GM12878 (cell line): ENCODE measurements around the gene NMRK1.

Source experiments
- EP300 ChIP-seq, 2 experiments: fragments of 150-350 bp in 1 of 2; IDR thresholded peaks; 2 replicates each; pipeline ENCODE4 v1.6.1; 2011 to 2012; ENCODE audit warnings: low read depth in 2 of 2, low read length in 2 of 2, borderline replicate concordance in 1 of 2, improper control_type of control experiment in 1 of 2, inconsistent platforms in 1 of 2; ENCODE audit not compliant: control insufficient read depth in 1 of 2
- EZH2 ChIP-seq: IDR thresholded peaks from 2 replicates; pipeline ENCODE4 v1.6.1; 2012; ENCODE audit warnings: low read depth, mild to moderate bottlenecking, control low read depth, inconsistent platforms, low read length, borderline replicate concordance; ENCODE audit not compliant: control insufficient read depth
- POLR2AphosphoS5 ChIP-seq: IDR thresholded peaks from 2 replicates; pipeline ENCODE4 v1.6.1; 2011; ENCODE audit warnings: mild to moderate bottlenecking, low read length, inconsistent platforms
- SMAD1 ChIP-seq: fragments of 450-650 bp; IDR thresholded peaks from 2 replicates; pipeline ENCODE4 v1.6.1; 2018; ENCODE audit warnings: mild to moderate bottlenecking, low read depth; ENCODE audit not compliant: partially characterized antibody
- SP1 ChIP-seq: IDR thresholded peaks from one replicate; pipeline ENCODE4 v1.6.1; 2011; ENCODE audit warnings: low read depth, low read length
- TAF1 ChIP-seq: IDR thresholded peaks from 2 replicates; pipeline ENCODE4 v1.6.1; 2011; ENCODE audit warnings: mild to moderate bottlenecking, low read depth, low read length, borderline replicate concordance
- TF ChIP-seq, protein P1 (sequence below), 3 experiments: IDR thresholded peaks in 2 of 3; conservative IDR thresholded peaks in 1 of 3; 2 replicates each; pipeline ENCODE4 v1.5.1; 2011; ENCODE audit warnings: low read depth in 3 of 3, low read length in 3 of 3, mild to moderate bottlenecking in 3 of 3, control low read depth in 2 of 3, moderate library complexity in 2 of 3, inconsistent platforms in 1 of 3, mixed read lengths in 1 of 3; ENCODE audit not compliant: control insufficient read depth in 2 of 3, insufficient read depth in 1 of 3; ENCODE audit errors: extremely low read depth in 1 of 3
- TF ChIP-seq, protein P2 (sequence below): IDR thresholded peaks from 2 replicates; pipeline ENCODE4 v1.6.1; 2011; ENCODE audit warnings: low read depth, low read length, improper control_type of control experiment, borderline replicate concordance
- TF ChIP-seq, protein P3 (sequence below): IDR thresholded peaks from 2 replicates; pipeline ENCODE4 v1.6.1; 2011; ENCODE audit warnings: low read depth, mild to moderate bottlenecking, low read length, moderate library complexity, borderline replicate concordance; ENCODE audit errors: extremely low read depth

DNA sequence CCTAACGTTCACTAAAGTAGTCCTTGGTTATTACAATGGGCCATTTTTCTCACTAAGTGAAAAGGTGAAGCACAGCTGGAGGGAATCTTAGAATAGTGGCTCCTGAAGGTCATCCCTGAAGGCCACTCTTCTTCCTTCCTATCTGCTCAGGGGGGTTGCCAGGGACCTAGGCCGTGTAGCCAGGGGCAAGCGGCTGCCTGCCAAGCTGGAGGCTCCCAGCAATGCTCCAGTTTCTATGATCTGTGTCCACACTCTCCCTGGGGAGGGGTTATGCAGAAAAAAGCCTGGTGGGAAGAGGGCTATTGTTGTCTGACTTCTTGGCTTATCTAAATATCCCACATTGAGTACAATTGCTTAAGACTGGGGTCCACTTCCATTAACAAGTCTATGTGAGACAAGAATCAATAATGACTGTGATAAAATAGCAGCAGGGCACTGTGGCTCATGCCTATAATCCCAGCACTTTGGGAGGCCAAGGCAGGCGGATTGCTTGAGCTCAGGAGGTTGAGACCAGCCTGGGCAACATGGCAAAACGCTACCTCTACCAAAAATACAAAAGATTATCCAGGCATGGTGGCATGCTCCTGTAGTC lies 3.8 kb downstream of the NMRK1 start:
- no peak for TF ChIP-seq POLR2AphosphoS5
- no peak for TF ChIP-seq EZH2
- no peak for TF ChIP-seq EP300 (IDR thresholded peaks at IDR 0.05; ENCODE audit: borderline replicate concordance in 1 of 2, control insufficient read depth in 1 of 2, low read depth in 2 of 2, low read length in 2 of 2)
- TF ChIP-seq SMAD1 = no peak
- TF ChIP-seq, protein P1, sequence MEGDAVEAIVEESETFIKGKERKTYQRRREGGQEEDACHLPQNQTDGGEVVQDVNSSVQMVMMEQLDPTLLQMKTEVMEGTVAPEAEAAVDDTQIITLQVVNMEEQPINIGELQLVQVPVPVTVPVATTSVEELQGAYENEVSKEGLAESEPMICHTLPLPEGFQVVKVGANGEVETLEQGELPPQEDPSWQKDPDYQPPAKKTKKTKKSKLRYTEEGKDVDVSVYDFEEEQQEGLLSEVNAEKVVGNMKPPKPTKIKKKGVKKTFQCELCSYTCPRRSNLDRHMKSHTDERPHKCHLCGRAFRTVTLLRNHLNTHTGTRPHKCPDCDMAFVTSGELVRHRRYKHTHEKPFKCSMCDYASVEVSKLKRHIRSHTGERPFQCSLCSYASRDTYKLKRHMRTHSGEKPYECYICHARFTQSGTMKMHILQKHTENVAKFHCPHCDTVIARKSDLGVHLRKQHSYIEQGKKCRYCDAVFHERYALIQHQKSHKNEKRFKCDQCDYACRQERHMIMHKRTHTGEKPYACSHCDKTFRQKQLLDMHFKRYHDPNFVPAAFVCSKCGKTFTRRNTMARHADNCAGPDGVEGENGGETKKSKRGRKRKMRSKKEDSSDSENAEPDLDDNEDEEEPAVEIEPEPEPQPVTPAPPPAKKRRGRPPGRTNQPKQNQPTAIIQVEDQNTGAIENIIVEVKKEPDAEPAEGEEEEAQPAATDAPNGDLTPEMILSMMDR (IDR thresholded peaks at IDR 0.05 in 2 of 3, conservative IDR thresholded peaks at IDR 0.05 in 1 of 3; ENCODE audit: control insufficient read depth in 2 of 3, extremely low read depth in 1 of 3, insufficient read depth in 1 of 3, low read depth in 3 of 3, low read length in 3 of 3) = no peak
- TF ChIP-seq TAF1 = no peak
- TF ChIP-seq, protein P2, sequence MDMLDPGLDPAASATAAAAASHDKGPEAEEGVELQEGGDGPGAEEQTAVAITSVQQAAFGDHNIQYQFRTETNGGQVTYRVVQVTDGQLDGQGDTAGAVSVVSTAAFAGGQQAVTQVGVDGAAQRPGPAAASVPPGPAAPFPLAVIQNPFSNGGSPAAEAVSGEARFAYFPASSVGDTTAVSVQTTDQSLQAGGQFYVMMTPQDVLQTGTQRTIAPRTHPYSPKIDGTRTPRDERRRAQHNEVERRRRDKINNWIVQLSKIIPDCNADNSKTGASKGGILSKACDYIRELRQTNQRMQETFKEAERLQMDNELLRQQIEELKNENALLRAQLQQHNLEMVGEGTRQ = no peak
- TF ChIP-seq, protein P3, sequence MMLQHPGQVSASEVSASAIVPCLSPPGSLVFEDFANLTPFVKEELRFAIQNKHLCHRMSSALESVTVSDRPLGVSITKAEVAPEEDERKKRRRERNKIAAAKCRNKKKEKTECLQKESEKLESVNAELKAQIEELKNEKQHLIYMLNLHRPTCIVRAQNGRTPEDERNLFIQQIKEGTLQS = no peak
- no peak for TF ChIP-seq SP1
